Measurements from ENCODE around the gene ZNF175. TPM values are rescaled to one million over a fixed set of nuclear protein-coding genes. Genes with fewer than 3 reads are reported as not detected.

Gene ZNF175
- total RNA-seq, 1 donor from 2014 or later = 15.1 TPM

GRCh38 chr19:51595190-51596175 is 24.4 kb downstream of the ZNF175 start:
- Mint-ChIP-seq H3K36me3 (ENCODE audit: low read depth, unreplicated experiment) (peaks cover 6% of the 10 kb centered on the region), H3K4me3 (ENCODE audit: unreplicated experiment) (peak overlapping the region; percentile 90), H3K27ac (ENCODE audit: unreplicated experiment) (no peak overlapping the region), H3K27me3 (ENCODE audit: low read depth, unreplicated experiment) (peaks cover 4% of the 10 kb centered on the region), H3K4me1 (ENCODE audit: low read depth, unreplicated experiment) (peaks cover 4% of the 10 kb centered on the region), H3K9me3 (ENCODE audit: unreplicated experiment) (peaks cover 10% of the 10 kb centered on the region)
- H3K4me3 ChIP-seq (ENCODE audit: insufficient read depth, low read depth, low read length) = peak overlapping the region; percentile 74
- no peak for DNase-seq (ENCODE audit: low read depth)
- no peaks in the 10 kb centered on the region for H3K4me1 ChIP-seq (ENCODE audit: insufficient read depth, low read length)
- no peak for TF ChIP-seq EZH2 (IDR thresholded peaks at IDR 0.05; ENCODE audit: insufficient read depth, low read length)
- TF ChIP-seq CTCF (IDR thresholded peaks at IDR 0.05; ENCODE audit: insufficient read depth, low read depth, low read length) = no peak
- H3K27ac ChIP-seq (ENCODE audit: low read depth, low read length) = no peak overlapping the region
- no peak for FAIRE-seq
- H3K4me2 ChIP-seq (ENCODE audit: low read length) = peak overlapping the region; percentile 96
- H3K79me2 ChIP-seq (ENCODE audit: insufficient read depth, low read length) = no peaks in the 10 kb centered on the region
- peaks cover 2% of the 10 kb centered on the region for H3K9me3 ChIP-seq (ENCODE audit: insufficient read depth, low read depth, low read length)
- peaks cover 2% of the 10 kb centered on the region for H3K27me3 ChIP-seq (ENCODE audit: insufficient read depth, low read length)
- H2AFZ ChIP-seq (ENCODE audit: low read depth, low read length) = peak overlapping the region; percentile 100
- no peaks in the 10 kb centered on the region for H3K36me3 ChIP-seq (ENCODE audit: insufficient read depth, low read length)
- no peaks in the 10 kb centered on the region for H4K20me1 ChIP-seq (ENCODE audit: insufficient read depth, low read length)
- H3K9ac ChIP-seq (ENCODE audit: low read length) = no peak overlapping the region

GRCh38 chr19:51598159-51598915 is 27.3 kb downstream of the ZNF175 start:
- H3K27me3 ChIP-seq (ENCODE audit: insufficient read depth, low read length) = peaks cover 5% of the 10 kb centered on the region
- Mint-ChIP-seq H3K27ac (ENCODE audit: unreplicated experiment) (no peak overlapping the region), H3K9me3 (ENCODE audit: unreplicated experiment) (peaks cover 17% of the 10 kb centered on the region), H3K27me3 (ENCODE audit: low read depth, unreplicated experiment) (peaks cover 6% of the 10 kb centered on the region), H3K4me1 (ENCODE audit: low read depth, unreplicated experiment) (peaks cover 4% of the 10 kb centered on the region), H3K4me3 (ENCODE audit: unreplicated experiment) (no peak overlapping the region), H3K36me3 (ENCODE audit: low read depth, unreplicated experiment) (peaks cover 2% of the 10 kb centered on the region)
- no peaks in the 10 kb centered on the region for H4K20me1 ChIP-seq (ENCODE audit: insufficient read depth, low read length)
- FAIRE-seq = no peak
- no peak overlapping the region for H3K4me2 ChIP-seq (ENCODE audit: low read length)
- H3K9me3 ChIP-seq (ENCODE audit: insufficient read depth, low read depth, low read length) = no peaks in the 10 kb centered on the region
- TF ChIP-seq CTCF (IDR thresholded peaks at IDR 0.05; ENCODE audit: insufficient read depth, low read depth, low read length) (no peak), EZH2 (IDR thresholded peaks at IDR 0.05; ENCODE audit: insufficient read depth, low read length) (no peak)
- no peak for DNase-seq (ENCODE audit: low read depth)
- no peaks in the 10 kb centered on the region for H3K4me1 ChIP-seq (ENCODE audit: insufficient read depth, low read length)
- H2AFZ ChIP-seq (ENCODE audit: low read depth, low read length) = no peak overlapping the region
- no peak overlapping the region for H3K9ac ChIP-seq (ENCODE audit: low read length)
- H3K36me3 ChIP-seq (ENCODE audit: insufficient read depth, low read length) = no peaks in the 10 kb centered on the region
- no peak overlapping the region for H3K27ac ChIP-seq (ENCODE audit: low read depth, low read length)
- no peak overlapping the region for H3K4me3 ChIP-seq (ENCODE audit: insufficient read depth, low read depth, low read length)
- H3K79me2 ChIP-seq (ENCODE audit: insufficient read depth, low read length) = no peaks in the 10 kb centered on the region
